WI38 (cell line): ENCODE data around the gene UBAC1.
"Not testable (repeated sequence)": the region's sequence is repeated elsewhere in the genome, so short reads cannot be mapped to it uniquely, and the experiment has no call there.

Experiments
- H3K4me3 ChIP-seq: 2 replicates; pipeline ENCODE4 v1.5.1; 2011; ENCODE audit warnings: low read depth, mild to moderate bottlenecking, control low read depth, low read length
- CTCF ChIP-seq: IDR thresholded peaks from 2 replicates; pipeline ENCODE4 v1.5.1; 2012; ENCODE audit warnings: low read depth, mild to moderate bottlenecking, control low read depth, low read length

UBAC1 gene

GRCh38 chr9:135944444-135945252 lies 16.5 kb downstream of the UBAC1 start:
- no peak overlapping the region for H3K4me3 ChIP-seq
- no peak for TF ChIP-seq CTCF

GRCh38 chr9:135943604-135944003 lies 17.6 kb downstream of the UBAC1 start:
- not testable (repeated sequence) for H3K4me3 ChIP-seq

- TF ChIP-seq CTCF = no peak
- no peak overlapping the region for H3K4me3 ChIP-seq
These were observed 19.7 kb downstream of the UBAC1 start for GRCh38 chr9:135941288-135941995.

GRCh38 chr9:135939351-135940265 lies 21.6 kb downstream of the UBAC1 start:
- no peak for TF ChIP-seq CTCF
- H3K4me3 ChIP-seq = no peak overlapping the region

GRCh38 chr9:135937521-135938489 lies 23.4 kb downstream of the UBAC1 start:
- no peak for TF ChIP-seq CTCF
- H3K4me3 ChIP-seq = no peak overlapping the region

- no peak overlapping the region for H3K4me3 ChIP-seq
- TF ChIP-seq CTCF = no peak
These were observed 28.1 kb downstream of the UBAC1 start for GRCh38 chr9:135933114-135933513.
